ENCODE data around the gene INTS11.

The INTS11 gene

DNA sequence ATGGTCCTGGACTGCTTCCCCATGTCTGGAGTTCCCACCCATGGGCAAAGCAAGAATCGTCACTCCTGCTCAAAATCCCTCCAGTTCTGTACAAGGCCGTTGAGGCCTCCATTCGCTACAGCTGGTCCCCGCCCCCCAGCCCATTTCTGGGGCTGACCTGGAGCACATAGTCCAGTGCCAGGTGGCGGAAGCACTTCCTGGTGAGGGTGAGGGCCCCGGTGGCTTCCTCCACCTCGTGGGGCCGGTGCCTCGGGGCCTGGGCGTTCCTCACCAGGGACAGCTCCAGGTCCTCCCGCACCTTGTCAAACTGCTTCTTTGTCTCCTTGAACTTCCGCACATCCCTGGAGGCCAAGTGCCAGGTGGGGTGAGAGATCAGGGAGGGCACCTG lies 24.1 kb downstream of the INTS11 start:
- no peak for DNase-seq (ENCODE audit: low spot score)
- TF ChIP-seq CTCF (IDR thresholded peaks at IDR 0.05; ENCODE audit: extremely low read depth, insufficient read depth, missing control alignments): no peak
- in situ Hi-C loops (cut with MboI; ENCODE audit: low pct_unique_long_range_greater_than_20kb, low sequenced_read_pairs, unreplicated experiment): no loop called here

DNA sequence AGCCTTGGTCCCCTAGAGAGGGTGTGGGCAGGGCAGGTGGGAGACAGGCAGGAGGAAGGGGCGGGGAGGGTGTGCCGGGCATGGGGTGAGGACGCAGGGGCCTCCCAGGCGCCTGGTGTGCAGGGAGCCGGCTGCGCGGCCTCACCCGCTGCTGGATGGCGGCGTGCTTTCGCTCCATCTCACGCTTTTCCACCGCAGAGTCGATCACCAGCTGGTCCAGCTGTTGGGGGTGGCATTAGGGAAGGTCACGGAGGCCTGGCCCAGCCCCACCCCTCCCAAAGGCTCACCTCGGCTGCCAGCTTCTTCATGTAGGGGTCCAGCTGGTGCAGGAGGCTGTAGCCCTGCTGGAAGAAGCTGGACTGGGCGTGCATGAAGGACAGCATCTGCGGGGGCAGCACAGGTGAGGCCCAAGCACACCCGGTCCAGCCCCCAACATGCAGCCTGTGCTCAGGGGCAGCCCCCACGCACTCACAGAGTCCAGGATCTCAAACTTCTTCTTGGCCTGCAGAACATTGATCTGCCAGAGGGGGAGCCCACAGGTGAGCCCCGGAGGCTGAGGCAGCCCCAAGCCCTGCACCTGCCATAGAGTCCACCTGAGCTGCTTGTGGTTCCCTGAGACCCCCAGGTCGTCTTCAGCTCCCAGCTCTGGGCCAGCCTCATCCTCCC lies 24.6 kb downstream of the INTS11 start:
- peak; percentile 60 for TF ChIP-seq CTCF (IDR thresholded peaks at IDR 0.05; ENCODE audit: extremely low read depth, insufficient read depth, missing control alignments)
- DNase-seq (ENCODE audit: low spot score): peak; percentile 71
- in situ Hi-C loops (cut with MboI; ENCODE audit: low pct_unique_long_range_greater_than_20kb, low sequenced_read_pairs, unreplicated experiment): no loop called here

DNA sequence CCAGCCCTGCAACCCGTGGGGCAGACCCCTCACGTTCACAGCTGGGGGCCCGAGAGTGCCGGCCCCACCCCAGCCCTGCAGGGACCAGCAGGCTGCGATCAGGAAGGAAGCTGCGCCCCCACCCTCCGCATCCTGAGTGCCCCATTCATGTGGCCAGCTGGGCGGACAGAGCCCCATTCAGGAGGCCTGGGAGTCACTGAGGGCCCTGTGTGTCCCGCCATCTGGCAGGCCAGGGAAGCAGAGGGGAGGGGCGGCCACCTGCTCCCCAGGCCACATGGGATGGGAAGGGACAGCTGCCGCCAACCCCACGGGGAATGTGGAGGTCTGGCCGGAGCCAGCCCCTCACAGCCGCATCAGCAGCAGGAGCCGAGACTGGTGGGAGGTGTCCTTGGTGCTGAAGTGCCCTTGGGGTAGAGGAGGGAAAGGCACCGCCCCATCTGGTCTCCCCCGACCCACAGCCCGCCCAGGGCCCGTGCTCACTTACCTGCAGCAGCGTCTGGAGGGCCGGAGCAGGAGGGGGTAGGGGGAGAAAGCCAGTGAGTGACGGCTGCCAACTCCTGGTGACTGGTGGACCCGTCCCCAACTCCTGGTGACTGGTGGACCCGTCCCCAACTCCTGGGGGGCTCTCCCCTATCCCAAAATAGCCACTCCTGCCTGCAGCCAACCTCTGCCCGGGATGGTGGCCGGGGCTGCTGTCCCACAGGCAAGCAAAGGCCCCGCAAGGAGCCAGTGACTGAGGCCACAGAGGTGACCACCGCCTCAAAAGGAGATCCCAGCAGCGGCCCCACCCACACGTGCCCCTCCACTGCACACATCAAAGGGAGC lies 25.4 kb downstream of the INTS11 start:
- no peak for TF ChIP-seq CTCF (IDR thresholded peaks at IDR 0.05; ENCODE audit: extremely low read depth, insufficient read depth, missing control alignments)
- in situ Hi-C loops (cut with MboI; ENCODE audit: low pct_unique_long_range_greater_than_20kb, low sequenced_read_pairs, unreplicated experiment): no loop called here
- no peak for DNase-seq (ENCODE audit: low spot score)

DNA sequence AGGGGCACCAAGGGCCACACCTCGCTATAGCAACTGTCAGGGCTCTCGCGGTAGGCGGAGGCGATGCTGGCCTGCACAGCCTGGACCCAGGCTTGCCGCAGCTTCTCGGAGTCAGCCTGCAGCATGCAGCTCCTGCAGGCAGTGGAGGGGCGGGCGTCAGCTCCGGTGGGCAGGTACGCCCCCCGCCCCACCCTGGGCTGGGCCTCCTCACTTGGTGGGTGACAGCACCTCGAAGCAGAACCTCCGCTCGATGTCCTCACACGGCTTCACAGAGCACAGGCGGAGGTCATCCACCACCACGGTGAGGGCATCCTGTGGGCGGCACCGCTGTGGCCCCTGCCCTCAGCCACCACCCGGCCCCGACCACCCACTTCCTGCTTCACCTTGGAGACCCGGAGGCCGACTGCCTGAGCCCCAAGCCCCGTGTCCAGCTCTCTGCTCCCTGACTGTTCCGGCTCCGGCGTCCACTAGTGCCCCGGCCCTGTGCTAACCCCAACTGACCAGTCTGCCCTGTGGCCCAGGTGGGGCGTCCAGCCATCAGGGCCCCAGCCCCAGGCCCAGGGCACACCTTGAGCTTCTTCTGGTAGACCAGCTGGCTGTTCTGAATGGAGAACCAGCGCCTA lies 26.5 kb downstream of the INTS11 start:
- in situ Hi-C loops (cut with MboI; ENCODE audit: low pct_unique_long_range_greater_than_20kb, low sequenced_read_pairs, unreplicated experiment): no loop called here
- no peak for TF ChIP-seq CTCF (IDR thresholded peaks at IDR 0.05; ENCODE audit: extremely low read depth, insufficient read depth, missing control alignments)
- no peak for DNase-seq (ENCODE audit: low spot score)

DNA sequence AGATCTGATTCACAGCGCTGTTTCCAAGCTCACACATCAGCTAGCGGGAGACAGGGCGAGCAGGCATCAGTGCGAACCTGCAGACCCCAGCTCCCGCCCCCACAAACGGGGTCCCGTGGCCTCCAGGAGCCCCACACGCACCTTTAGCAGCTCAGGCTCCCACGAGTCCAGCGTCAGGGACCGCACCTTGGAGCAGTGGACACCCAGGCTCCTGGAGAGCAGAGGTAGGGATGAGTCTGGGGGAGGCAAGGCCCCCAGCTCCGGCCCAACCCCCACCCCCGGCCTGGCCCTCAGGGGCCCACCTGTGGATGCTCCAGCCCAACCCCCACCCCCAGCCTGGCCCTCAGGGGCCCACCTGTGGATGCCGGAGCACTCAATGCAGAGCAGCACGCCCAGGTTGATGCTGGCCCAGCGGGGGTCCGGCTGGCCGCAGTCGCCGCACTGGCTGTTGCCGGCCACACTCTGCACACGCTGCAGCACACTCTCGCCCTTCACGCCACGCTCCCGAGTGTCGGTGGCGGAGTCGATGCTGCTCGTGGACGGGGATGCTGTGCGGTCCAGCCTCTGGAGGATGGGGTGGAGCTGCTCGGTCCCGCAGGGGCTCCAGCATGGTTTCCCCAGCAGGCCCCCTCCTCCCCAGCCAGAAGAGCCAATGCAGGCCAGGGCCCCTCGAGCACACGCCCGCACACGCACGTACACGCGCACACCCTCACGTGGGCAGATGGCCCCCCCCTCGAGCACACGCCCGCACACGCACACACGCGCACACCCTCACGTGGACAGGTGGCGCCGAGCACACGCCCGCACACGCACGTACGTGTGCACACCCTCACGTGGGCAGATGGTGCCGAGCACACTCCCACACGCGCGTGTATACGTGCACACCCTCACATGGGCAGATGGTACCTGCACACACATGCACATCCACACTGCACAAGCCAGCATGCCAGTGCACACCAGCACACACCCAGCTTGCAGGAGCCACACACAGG lies 28.1 kb downstream of the INTS11 start:
- no peak for TF ChIP-seq CTCF (IDR thresholded peaks at IDR 0.05; ENCODE audit: extremely low read depth, insufficient read depth, missing control alignments)
- in situ Hi-C loops (cut with MboI; ENCODE audit: low pct_unique_long_range_greater_than_20kb, low sequenced_read_pairs, unreplicated experiment): no loop called here

More for the DNA sequence above, 28.1 kb downstream of the INTS11 start:
- DNase-seq (ENCODE audit: low spot score): no peak

All from GM13977 (cell line).